NCI-H1436 treated with DMSO at 0.1 percent for 48 hours (cell line): ENCODE results near the gene MANEA.
"Not testable (repeated sequence)": the region's sequence is repeated elsewhere in the genome, so short reads cannot be mapped to it uniquely, and the experiment has no call there.

Experiments
- DNase-seq: peaks from one replicate; lab custom pipeline; 2025; lab: John Stamatoyannopoulos, UW

Gene MANEA, protein sequence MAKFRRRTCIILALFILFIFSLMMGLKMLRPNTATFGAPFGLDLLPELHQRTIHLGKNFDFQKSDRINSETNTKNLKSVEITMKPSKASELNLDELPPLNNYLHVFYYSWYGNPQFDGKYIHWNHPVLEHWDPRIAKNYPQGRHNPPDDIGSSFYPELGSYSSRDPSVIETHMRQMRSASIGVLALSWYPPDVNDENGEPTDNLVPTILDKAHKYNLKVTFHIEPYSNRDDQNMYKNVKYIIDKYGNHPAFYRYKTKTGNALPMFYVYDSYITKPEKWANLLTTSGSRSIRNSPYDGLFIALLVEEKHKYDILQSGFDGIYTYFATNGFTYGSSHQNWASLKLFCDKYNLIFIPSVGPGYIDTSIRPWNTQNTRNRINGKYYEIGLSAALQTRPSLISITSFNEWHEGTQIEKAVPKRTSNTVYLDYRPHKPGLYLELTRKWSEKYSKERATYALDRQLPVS

DNA sequence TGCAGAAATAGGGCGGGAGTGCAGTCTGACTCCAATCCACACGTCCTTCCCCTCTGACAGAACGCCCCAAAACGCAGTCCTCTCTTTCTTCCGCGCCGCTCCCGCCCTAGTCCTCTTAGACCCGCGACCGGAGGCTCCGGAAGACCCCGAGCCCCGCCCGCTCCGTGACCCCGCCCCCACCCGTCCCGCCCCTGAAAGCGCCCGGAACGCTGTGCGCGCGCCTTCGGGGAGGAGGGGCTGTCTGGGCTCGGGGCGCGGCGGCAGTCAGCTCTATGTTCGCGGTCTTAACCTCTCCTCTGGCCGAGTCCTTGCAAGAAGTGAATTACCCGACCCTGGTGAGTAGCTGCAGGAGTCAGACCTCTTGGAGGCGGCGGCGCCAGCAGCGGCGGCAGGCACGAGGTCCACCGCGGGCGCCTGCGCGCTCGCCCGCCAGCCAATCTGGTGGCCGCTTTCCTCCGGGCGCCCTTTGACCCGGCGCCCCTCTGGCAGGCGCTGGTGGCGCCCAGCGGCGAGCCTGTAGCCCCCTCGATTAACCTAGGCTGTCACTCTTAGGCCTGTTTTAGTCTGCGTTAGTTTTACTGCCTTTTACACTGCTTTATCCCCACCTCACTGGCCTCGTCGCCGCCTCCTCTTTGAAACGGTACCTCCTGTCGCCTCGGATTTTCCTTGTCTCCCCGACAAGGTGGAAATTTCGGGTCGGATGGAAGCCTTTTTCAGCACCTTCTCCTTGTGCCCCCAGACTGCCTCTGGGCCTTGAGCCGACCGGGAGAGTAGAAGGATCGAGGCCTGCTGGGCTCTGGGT, at the start of gene MANEA:
TSS of gene MANEA (plus strand) at position 232 of the 802 bp plus-strand sequence. CDS start 8,905 bp downstream, outside the sequence.
- peak; percentile 68 for DNase-seq

DNA sequence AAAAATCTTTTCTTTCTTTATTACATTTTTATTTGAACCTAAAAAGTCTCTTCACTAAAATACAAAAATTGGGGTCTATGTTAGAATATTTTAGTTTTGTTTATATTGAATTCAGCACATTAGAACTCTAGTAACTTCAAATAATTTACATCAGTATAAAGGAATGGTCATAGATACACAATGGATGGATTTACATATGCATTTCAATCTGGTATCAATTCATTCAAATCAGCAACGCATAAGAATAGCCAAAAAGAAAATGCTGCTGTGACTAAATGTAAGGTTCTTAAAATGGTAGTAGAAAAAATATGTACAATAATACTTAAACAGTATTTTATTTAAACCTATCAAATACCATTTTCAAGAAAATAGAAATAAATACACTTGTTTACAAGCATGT, 47.6 kb upstream of the MANEA start:
- no peak for DNase-seq

DNA sequence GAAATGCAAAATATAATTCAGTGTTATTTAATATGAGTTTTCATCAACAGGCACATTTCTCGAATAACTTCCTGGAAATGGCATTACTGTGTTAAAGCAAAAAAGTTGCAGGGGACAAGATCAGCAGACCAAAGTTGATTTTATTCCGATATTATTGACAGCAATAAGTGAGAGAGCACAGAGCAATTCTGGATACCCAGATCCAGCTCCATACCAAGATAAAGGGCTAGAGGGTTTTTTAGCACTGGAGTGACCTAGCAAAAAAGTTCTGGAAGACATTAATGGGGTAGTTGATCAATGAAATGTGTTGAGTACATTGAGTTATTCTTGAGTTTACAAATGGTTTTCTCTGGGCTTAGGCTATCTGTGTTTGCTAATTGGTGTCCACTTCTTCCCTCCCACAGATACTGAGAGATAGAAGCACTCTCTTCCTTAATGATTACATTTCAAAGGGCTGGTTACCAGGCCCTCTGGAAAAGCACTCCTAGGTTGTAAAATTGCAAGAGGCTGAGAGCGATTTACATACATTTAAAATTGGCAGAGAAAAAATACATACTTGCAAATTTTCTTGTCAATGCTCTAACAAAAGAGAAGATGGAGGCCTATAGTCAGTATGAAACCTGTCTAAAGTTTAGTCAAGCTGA, 47.0 kb upstream of the MANEA start:
- no peak for DNase-seq

DNA sequence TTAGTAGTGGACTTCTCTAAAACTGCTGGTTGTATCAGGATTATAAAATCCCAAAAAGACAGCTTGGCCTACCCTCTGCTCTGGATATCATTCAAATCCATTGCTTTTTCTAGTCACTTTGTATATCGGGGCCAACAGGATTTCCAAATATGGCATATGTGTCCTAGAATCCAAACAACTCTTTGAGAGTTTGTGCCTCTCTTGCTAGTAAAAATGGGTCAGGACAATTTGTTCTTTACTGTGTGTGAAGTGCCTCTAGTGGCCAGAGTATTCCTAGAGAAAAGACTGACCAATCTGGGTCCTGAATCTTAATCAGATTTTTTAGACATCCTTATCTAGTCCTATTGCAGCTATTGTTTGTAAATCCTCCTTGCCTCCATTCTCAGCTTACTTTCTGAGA, 33.5 kb upstream of the MANEA start:
- no peak for DNase-seq

DNA sequence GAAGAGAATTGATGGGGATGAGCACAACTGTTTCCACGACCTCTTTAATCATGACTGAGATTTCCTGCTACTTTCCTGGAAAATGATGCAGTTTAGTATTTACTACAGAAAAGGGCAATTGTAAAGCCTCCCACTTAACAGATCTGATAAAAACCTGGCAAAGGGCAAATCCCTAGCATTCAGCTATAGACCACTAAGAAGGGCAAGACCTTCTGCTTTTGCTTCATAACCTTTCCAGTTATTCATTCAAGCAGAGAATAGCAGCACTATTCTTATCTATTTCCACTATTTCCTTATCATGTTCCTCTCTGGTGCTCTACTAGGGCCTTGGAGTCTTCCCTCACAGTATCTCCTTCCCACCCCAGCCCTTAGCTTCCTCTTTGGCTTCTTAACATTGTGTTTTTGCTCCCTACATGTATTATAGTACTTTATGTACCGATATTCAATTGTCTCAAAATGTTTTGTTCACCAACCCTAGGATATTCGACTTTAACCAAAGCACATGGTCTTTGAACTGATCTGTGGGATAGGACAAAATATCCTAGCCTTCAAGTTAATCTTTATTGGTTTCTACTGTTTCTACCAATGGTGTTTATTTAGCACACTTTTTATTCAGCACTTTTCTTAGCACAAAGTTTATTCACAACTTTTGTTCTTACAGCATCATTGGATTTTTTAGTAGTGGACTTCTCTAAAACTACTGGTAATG, 32.7 kb upstream of the MANEA start:
- DNase-seq: no peak

DNA sequence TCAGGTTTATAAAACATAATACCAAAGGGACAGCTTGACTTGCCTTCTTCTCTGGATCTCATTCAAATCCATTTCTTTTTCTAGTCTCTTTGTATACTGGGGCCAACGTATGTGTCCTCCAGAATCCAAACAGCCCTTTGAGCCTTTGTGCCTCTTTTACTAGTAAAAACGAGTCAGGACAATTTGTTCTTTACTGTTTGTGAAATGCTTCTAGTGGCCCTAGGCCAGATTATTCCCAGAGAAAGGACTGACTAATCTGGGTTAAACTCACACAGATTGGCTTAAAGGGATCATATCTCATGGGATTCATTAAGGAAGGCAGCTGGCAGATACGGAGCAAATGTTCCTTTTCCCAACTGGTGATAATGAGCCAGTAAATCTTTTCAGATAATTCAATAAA, 32.1 kb upstream of the MANEA start:
- peak; percentile 53 for DNase-seq

DNA sequence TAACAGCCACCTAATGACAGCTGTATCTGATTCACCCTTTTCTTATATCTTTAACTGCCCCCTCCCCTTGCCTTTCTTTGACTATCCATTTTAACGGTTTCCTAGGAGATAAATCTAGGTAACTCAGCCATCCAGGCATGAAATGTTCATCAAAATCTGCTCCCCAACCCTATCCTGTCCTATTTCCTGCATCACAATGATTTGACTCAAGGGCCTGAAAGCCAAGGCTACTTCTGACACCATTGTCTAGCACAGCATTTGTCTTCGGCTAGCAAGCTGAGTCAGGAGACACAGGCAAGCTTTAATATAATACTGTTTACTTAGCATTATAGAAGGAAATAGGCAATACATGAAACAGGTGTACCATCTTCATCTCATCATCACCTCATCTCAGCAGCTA, 31.6 kb upstream of the MANEA start:
- peak; percentile 62 for DNase-seq

DNA sequence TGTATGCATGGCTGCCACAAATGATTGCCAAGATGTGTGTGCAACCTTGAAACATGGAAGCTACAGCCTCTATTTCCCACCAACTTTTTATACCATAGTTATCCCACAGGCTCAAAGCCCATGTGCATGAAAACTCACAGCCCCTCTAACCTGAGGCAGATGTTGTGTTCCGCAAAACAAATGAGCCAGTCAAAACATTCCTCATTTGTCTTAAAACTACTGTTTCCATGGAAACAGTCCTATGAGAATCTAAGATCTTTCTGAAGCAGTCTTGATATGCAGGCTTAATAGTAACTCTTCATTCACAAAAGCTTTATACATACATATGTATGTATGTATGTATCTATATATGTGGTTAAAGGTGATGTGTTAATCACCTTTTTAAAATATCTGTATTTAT, 31.2 kb upstream of the MANEA start:
- DNase-seq: no peak

DNA sequence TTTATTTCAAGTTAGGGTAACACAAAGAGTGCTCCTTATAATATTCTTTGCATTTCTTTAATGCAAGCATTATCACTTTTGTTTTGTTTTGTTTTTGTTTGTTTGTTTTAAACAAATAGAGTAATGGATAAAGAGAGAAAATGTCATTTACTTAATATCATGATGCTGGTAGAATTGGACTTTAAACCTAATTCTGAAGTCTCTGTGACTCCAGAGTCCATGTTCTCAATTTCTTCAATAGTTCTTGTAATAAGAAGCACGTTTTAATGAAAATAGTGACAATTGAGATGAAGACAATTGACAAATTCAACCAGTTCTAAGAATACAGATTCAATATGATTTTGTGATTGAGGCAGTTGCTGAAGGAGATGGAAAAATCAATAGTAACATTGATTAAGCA, 30.3 kb upstream of the MANEA start:
- DNase-seq: no peak

DNA sequence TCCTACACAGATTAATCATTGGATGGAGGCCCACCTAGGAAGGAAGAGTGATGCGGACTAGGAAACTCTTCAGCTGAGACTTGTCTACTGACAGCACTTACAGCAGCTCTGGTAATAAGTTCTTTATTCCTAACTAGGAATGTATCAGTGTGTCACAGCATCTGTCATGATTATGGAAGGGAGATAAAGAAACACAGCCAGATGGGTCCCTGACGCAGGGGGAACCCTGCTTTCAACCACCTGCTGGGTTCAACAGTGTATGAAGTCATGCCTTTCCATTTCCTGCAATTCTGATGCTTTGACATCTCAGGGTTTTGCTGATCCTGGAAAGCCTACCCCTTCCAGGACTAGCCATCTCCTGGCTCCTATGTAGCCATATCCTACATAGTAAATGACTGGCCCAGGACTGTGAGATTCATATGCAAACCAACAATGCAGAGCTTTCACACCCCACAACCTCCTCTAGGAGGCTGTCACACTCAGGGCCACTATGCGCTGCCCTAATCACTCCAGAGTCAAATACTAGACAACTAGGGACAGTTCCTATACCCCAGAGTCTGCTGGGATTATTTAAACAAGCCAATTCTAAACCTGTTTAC, 29.0 kb upstream of the MANEA start:
- no peak for DNase-seq

DNA sequence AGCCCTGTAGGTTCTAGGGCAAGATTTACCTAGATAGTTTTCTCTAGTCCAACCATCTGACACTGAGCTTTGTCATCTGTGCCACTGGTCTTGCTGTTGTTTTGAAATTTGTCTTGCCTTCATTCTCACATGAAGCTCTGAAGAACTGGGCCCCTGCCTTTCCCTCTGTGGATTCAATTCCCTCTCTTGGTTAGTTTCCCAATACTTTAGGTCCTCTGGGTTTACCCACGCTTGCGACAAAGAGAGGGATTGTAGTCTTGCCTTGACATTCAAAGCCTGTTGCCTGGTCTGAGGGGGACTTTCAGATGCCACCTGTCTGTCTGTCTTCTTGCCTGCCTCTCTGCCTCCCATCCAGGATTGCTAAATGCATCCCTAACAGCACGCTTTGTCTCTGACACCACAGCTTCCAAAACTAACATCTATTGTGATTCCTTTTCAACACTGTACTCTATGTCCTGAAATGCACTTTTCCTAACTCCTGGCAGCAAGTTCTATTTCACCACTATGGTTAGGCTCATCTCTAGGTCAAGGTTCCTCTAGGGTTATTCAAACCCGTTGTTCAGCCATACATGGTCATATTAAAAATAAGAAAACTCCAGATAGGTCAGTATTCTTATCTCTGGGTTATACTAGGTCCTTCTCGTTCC, 25.5 kb upstream of the MANEA start:
- no peak for DNase-seq

DNA sequence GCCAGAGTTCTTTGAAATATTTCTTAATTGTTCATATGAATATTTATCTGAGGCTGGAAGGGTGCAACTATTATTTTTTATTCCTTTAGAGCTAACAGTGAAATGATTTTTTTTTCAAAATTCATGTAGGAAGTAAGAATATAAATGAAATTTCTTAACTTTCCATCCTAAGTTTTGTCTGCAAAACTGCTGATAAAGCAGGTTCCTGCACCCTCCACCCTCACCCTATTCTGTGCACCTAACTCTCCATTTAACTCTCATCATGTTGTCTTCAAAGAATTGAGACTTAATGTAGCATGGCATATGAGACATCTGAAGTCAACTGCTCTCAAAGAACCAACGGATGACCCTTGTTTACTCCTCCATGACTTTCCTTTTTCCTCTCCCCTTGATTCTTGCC, 23.5 kb upstream of the MANEA start:
- DNase-seq: no peak

DNA sequence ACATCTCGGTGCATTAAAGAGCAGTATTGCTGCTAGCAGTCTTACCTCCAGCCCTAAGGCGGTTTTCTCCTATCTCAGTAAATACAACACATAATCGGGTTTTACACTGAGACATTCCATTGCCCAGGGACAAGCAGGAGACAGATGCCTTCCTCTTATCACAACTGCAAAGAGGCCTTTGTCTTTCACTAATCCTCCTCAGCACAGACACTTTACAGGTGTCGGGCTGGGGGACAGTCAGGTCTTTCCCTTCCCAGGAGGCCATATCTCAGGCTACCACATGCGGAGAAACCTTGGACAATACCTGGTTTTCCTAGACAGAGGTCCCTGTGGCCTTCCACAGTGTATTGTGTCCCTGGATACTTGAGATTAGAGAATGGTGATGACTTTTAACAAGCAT, 16.4 kb upstream of the MANEA start:
- DNase-seq: not testable (repeated sequence)

DNA sequence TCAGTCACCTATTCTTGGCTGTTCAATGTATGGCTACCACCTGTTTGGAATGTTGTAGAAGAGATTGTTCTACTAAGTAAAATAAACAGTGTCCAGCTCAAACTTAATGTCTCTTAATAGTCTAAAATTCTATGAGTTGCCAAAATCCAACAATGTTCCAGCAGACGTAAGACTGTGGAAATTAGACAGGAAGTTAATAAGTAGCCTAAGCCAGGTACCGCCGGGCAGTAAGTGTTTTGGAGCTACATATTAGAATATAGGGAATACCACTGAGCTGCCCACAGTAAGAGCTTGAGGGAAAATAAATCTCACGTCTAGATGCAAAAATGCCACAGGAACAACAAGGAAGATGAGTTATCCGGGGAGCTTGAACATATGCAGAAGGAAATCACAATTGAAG, 7.8 kb upstream of the MANEA start:
- DNase-seq: no peak

DNA sequence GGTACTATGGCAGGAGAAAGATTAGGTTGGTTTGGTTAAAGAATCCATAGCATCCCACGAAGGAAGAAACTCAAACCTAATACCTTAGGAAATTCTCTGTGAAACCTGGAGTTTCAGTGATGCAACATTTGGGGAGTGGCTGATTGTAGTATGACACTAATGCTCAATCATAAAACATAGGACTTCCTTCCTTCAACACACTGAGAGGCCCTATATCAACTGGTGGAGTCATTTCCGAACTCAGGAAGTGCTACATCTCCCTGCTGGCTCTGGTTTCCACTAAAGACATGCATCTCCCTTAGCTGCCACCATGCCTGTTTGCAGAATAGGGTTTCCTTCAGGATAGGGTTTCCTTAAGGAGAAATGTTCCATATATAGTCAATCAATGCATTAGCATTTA, 5.2 kb upstream of the MANEA start:
- DNase-seq: no peak

DNA sequence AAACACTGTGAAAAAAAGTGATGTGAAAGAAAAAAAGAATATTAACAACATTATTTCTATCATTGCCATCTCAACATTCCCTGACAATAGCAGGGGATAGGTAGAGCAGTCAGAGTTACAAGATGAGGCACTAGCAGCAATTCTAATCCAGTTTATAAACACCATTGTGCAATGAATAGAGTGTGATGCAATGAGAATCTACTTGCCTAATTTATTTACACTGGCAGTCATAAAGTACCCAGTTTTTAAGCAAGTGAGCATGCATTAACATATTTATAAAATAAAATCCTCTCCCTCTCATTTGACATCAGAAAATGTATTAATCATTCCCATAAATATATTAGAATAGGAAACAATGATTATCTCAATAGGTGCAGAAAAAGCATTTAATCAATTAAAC, 2.5 kb upstream of the MANEA start:
- DNase-seq: no peak

DNA sequence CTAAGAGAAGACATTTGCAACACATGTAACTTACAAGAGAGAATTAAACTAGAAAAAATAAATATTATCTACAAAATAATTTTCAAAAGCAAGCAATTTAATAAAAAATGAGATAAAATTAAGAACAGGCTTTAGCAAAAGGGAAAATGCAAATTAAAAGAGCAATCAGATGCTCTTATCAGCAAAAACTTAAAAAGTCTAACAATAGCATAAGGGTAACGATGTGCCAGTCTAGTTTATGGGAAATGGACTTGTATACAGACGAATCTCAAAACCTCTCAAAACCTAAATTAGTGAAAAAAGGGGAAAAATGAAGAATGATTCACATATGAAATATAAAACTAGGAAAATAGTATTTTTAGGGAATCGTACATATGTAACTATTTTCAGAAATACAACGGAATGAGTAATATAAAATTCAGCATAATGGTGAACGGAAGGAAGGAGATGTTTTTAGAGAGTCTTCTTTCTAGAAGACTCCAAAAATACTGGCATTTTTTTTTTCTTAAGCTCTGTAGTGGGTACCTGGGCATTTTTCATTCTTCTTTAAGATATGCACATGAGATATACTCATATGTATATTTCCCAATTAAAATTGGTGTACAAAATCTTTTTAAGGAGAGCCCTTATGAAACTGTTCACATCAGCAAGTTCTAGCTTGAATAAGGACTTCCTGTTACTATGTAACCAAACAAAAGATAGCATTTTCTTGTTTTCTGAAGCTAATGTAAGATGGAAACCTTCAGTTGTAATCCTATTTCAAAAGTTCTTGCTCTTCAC, 927 bp upstream of the MANEA start:
- no peak for DNase-seq

DNA sequence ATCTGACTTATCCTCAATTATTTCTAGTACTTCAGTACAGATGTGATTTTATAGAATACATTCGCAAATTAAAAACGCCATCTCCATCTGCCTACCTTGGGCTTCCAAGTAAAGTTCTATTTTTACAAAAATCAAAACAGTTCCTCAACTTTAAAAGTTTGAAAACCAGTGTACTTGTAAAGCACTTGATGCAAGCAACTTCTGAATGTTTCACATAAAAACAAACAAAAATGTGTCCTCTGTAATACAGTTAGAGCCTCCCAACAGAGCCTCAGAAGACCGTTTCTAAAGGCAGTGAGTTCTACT, 384 bp upstream of the MANEA start:
- DNase-seq: no peak

DNA sequence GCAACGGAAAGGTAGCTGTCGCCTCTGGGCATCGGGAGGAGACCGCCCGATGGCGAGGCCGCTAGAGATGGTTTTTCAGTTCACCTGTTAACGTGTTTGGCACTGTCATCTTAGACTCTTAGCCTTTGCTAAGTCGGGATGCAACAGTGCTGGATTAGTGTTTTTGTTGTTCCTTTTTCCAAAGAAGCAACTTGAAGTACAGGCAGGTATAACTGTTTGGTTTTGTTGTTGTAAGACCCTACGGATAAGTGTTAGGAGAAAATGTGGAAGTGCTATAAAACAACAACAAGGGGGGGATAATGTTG, 723 bp downstream of the MANEA start:
- no peak for DNase-seq

DNA sequence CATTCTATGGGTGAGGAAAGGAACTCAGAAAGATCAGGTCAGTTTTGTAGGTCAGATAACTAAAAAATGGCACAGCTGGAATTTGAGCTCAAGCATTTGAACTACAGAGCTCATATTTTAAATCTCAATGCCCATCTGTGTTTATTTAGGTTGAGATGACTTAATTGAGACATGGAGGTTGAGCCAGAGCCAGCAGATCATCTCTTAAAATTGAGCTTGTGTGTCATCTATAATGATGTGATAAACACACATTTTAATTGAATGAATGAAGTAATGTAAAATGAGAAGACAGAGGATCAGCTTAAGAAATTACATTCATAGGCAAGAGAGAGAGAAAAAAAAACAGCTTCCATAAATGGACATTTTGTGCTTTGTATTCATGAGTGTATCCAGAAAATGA, 3.7 kb downstream of the MANEA start:
- no peak for DNase-seq

DNA sequence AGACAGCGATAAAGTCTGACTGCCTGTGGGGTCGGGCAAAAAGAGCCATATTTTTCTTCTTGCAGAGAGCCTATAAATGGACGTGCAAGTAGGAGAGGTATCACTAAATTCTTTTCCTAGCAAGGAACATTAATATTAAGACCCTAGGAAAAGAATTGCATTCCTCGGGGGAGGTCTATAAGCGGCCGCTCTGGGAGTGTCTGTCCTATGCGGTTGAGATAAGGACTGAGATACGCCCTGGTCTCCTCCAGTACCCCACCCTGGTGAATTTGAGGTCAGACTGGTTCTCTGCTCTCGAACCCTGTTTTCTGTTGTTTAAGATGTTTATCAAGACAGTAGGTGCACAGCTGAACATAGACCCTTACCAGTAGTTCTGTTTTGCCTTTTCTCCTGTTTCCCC, 6.9 kb downstream of the MANEA start:
- DNase-seq: not testable (repeated sequence)
